Measurements from ENCODE around the gene TTC7B. TPM values are rescaled to one million over a fixed set of nuclear protein-coding genes. Genes with fewer than 3 reads are reported as not detected.

Gene TTC7B
- total and polyA plus RNA-seq, 2 of the 8 experiments (the other 6 are each of a cell fraction or from before 2014, with no cell fraction given), result 23.7 to 34.0 TPM

GRCh38 chr14:90620568-90621077, 195.6 kb downstream of the TTC7B start:
- Histone ChIP-seq H3K79me1 (ENCODE audit: low read depth, low read length) (no peaks in the 10 kb centered on the region), H3K4ac (replicated peaks; ENCODE audit: insufficient read length, low read depth, low read length) (no peak overlapping the region), H2AK5ac (ENCODE audit: low read depth, low read length) (no peak overlapping the region), H3K27ac (ENCODE audit: low read depth, low read length) (no peak overlapping the region), H3K27me3 (replicated peaks in 1 of 4; ENCODE audit: control insufficient read depth in 3 of 4, extremely low read depth in 1 of 4, insufficient read depth in 3 of 4, low read length in 3 of 4) (no peaks in the 10 kb centered on the region; a peak in 1 of 7 replicates), H3K4me2 (ENCODE audit: insufficient read depth in 1 of 2, low read depth in 2 of 2, low read length in 2 of 2) (no peak overlapping the region), H3K4me3 (ENCODE audit: extremely low read depth in 1 of 4, insufficient read depth in 2 of 4, low read depth in 3 of 4, low read length in 4 of 4) (no peak overlapping the region), H2BK5ac (ENCODE audit: low read depth, low read length) (no peak overlapping the region), H3K4me1 (replicated peaks in 1 of 4; ENCODE audit: control insufficient read depth in 3 of 4, insufficient read depth in 4 of 4, low read length in 3 of 4) (peaks cover 2 to 19% (median 11%) of the 10 kb centered on the region in 4 experiments; a peak in 6 of 7 replicates), H2AFZ (ENCODE audit: low read length) (no peak overlapping the region), H3K23ac (ENCODE audit: insufficient read length) (no peak overlapping the region), H2BK15ac (ENCODE audit: low read length) (no peak overlapping the region), H3K18ac (ENCODE audit: extremely low read depth, low read length) (no peak overlapping the region), H3K36me3 (ENCODE audit: control insufficient read depth in 2 of 4, insufficient read depth in 4 of 4, low read length in 3 of 4) (no peaks in the 10 kb centered on the region), H4K5ac (ENCODE audit: insufficient read length, low read depth, low read length) (no peak overlapping the region), H2BK120ac (replicated peaks; ENCODE audit: low read depth, low read length) (no peak overlapping the region), H3K56ac (replicated peaks; ENCODE audit: insufficient read length, low read depth, low read length) (no peak overlapping the region), H3K14ac (ENCODE audit: insufficient read length) (no peak overlapping the region), H3K9ac (replicated peaks in 1 of 4; ENCODE audit: extremely low read depth in 1 of 4, low read depth in 3 of 4, low read length in 3 of 4) (no peak overlapping the region), H3K23me2 (ENCODE audit: low read depth, low read length) (no peaks in the 10 kb centered on the region), H4K20me1 (replicated peaks in 1 of 2; ENCODE audit: control insufficient read depth in 1 of 2, insufficient read depth in 2 of 2, low read length in 2 of 2) (no peaks in the 10 kb centered on the region), H4K8ac (ENCODE audit: extremely low read depth, insufficient read depth, low read length) (no peak overlapping the region), H3K9me3 (ENCODE audit: insufficient read depth in 2 of 2, low read depth in 1 of 2, low read length in 1 of 2) (no peaks in the 10 kb centered on the region), H4K91ac (replicated peaks; ENCODE audit: insufficient read length, low read length) (no peak overlapping the region), H2BK20ac (ENCODE audit: low read length) (no peak overlapping the region), H3K79me2 (ENCODE audit: control insufficient read depth in 1 of 2, insufficient read depth in 2 of 2, low read length in 2 of 2) (no peaks in the 10 kb centered on the region), H2BK12ac (ENCODE audit: low read depth, low read length) (no peak overlapping the region)
- WGBS, 2 experiments (ENCODE audit: extremely low coverage in 1 of 2, insufficient coverage in 1 of 2, insufficient read length in 1 of 2, insufficient replicate concordance in 2 of 2, low coverage in 1 of 2, low lambda C conversion rate in 2 of 2, missing lambda C conversion rate in 1 of 2), result 91% methylated on average over 7 of the region's 7 CpGs; no CpG with 5 or more reads in 1 of the 2 experiments
- no peak for DNase-seq (ENCODE audit: low read depth in 1 of 2, low spot score in 2 of 2)
- CTCF ChIA-PET (ENCODE audit: partially characterized antibody), result no interaction called here
- POLR2A ChIA-PET (ENCODE audit: partially characterized antibody), result no interaction called here
- no peak for TF ChIP-seq SP1 (IDR thresholded peaks at IDR 0.05; ENCODE audit: low read depth, low read length)
- TF ChIP-seq EZH2 (IDR thresholded peaks at IDR 0.05; ENCODE audit: low read depth, low read length, severe bottlenecking), result no peak
- TF ChIP-seq TAF1 (IDR thresholded peaks at IDR 0.05; ENCODE audit: low read depth, low read length), result no peak
- FAIRE-seq, result no peak
